Islet precursor cell (in vitro differentiated cells): ENCODE measurements around the gene IQGAP1.
"Not testable (repeated sequence)": the region's sequence is repeated elsewhere in the genome, so short reads cannot be mapped to it uniquely, and the experiment has no call there.

Experiments used
- DNase-seq: peaks from one replicate; pipeline ENCODE4 v3.0.0-alpha.2; 2018

Gene IQGAP1

GRCh38 chr15:90410316-90410715, 22.3 kb downstream of the IQGAP1 start:
- DNase-seq = not testable (repeated sequence)

GRCh38 chr15:90411176-90411575, 23.1 kb downstream of the IQGAP1 start:
- DNase-seq = no peak

DNA sequence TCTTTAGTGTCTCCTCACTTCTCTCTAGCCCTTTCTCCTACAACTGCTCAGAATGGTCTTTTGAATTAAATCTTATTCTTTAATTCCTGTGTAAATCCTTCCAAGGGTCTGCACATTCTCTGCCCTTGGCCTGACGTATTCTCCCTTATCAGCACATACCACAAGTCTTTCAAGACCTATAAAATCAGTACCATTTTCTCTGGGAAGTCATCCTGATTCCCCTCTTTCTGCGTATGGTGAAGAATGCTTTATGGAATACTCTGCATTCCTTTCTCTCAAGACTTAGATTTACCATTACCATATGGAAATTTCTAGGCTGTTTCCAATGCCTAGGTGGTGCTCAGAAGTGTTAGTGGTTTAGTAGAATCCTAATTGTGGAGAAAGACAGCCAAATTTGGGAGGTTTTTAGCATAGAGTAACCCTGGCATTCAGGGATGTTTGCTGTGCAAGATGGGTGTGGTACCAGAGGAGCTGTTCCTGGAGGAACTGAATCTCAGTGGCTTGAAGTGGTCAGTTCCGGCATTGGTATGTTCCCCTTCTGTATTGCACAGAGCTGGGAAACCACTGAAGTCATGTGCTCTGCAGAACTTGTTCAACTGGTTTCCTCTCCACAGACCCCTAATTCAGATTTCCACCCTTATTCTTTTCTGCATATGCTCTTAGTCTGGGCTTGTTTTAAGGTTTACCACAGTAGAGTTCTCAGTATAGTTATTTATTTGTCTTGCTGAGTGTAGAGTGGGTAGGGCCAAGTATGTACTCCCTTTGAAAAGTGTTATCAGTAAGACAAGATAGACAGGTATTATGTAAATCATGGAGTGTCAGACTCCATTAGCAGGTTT, 24.5 kb downstream of the IQGAP1 start:
- peak; percentile 94 for DNase-seq

GRCh38 chr15:90413411-90414379, 25.7 kb downstream of the IQGAP1 start:
- peak; percentile 85 for DNase-seq

DNA sequence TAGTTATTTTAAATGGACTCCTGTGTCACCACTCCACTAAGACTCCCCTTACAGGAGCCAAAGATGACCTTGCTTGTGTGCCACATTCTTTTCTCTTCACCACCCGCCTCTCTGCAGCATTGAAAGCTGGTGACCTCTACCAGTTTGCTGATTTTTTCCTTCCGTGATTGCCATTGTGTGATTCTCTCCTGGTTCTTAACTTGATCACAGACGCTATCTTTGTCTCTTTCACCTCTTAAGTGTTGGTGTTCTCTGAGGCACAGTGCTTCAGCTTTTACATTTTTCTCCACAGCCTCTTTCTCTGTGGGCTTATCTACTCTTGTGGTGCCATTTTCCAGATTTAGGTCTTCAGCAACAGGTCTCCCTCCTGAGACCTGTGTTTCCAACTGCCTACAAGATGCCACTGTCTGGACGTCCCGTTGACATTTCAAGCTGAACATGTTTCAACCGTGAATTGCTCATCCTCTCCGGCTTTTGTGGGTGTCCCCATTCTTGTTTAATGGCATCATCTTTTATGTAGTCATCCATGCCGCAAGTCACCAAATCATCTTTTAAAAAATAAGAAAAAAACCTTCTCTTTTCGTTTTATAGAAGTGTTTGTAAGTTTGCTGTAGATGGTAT, 26.5 kb downstream of the IQGAP1 start:
- DNase-seq = peak; percentile 64

GRCh38 chr15:90416052-90416451, 28.0 kb downstream of the IQGAP1 start:
- not testable (repeated sequence) for DNase-seq

GRCh38 chr15:90418627-90419026, 30.6 kb downstream of the IQGAP1 start:
- no peak for DNase-seq

- no peak for DNase-seq
Measured at GRCh38 chr15:90419206-90419605, 31.2 kb downstream of the IQGAP1 start.

GRCh38 chr15:90419738-90420406, 31.8 kb downstream of the IQGAP1 start:
- no peak for DNase-seq

DNA sequence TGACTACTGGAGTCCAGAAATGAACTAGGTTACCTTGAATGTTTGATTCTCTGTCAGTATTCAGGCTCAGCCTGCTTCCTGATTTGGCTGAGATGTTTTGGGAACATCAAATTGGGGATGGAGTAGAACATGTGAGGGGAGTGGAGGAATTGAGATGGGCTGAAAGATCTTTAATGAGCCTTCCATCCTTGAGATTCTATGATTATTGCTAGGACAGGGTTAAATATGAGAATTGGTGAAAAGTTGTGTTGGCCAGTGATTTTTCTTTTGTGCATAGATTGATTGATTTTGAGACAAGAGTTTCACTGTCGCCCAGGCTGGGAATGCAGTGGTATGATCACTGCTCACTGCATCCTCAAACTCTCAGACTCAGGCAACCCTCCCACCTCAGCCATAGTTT, 32.4 kb downstream of the IQGAP1 start:
- no peak for DNase-seq

DNA sequence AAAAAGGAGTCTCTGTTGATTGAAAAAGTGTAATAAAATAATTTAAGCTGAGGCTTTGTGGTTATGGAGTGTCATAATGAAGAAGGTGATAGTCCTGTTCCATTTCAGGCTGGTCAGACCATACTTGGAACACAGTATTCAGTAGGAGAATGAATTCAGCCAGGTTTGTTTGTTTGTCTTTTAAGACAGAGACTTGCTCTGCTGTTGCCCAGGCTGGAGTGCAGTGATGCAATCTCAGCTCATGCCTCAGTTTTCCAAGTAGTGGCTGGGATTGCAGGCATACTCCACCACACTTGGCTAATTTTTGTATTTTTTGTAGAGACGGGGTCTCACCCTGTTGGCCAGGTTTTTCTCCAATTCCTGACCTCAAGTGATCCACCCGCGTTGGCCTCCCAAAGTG, 33.5 kb downstream of the IQGAP1 start:
- no peak for DNase-seq

GRCh38 chr15:90422043-90422442, 34.0 kb downstream of the IQGAP1 start:
- DNase-seq = no peak

GRCh38 chr15:90422936-90423335, 34.9 kb downstream of the IQGAP1 start:
- no peak for DNase-seq

DNA sequence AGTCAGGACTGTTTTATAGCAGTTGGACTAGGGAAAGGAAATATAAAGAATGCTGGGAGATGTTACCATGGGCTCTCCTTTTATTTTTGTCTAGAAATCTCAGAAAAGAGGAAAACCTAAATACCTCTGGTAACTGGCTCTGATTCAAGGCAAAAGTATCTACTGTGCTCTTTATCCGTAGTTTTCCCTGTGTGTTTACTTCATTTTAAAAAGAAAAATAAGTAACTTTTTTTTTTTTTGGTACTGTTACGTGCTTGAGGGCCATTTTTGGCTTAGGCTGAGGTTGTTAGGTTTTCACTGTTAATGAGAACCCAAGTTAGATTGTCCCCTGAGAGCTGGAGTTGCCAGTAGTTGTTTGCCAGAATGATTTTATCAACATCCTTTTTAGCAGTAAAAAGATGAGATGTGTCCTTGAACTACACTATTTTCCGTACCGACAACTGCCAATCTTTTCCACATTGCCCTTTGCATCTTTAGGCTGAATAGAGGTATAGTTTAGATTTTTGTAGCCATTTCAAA, 35.8 kb downstream of the IQGAP1 start:
- no peak for DNase-seq

- DNase-seq = no peak
Measured at GRCh38 chr15:90425726-90426346, 37.8 kb downstream of the IQGAP1 start.

- no peak for DNase-seq
Measured at GRCh38 chr15:90427185-90427584, 39.1 kb downstream of the IQGAP1 start.

DNA sequence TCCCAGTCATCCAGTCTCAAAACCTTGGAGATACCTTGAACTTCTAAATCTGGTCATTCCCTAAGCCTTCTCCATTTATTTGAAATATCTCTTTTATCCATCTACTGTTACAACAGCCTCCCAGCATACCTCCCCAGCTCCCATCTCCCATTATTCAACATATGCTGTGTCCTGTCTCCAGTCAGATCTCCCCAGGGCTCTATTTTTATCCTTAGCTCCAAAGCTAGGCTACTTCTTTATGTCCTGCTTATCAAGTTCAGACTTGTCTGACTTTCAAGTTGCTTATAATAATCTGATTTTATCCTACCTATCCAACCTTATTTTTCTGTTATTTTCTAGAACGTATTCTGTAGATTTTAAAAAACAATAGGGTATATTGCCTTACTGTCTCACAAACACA, 44.2 kb downstream of the IQGAP1 start:
- DNase-seq = no peak

DNA sequence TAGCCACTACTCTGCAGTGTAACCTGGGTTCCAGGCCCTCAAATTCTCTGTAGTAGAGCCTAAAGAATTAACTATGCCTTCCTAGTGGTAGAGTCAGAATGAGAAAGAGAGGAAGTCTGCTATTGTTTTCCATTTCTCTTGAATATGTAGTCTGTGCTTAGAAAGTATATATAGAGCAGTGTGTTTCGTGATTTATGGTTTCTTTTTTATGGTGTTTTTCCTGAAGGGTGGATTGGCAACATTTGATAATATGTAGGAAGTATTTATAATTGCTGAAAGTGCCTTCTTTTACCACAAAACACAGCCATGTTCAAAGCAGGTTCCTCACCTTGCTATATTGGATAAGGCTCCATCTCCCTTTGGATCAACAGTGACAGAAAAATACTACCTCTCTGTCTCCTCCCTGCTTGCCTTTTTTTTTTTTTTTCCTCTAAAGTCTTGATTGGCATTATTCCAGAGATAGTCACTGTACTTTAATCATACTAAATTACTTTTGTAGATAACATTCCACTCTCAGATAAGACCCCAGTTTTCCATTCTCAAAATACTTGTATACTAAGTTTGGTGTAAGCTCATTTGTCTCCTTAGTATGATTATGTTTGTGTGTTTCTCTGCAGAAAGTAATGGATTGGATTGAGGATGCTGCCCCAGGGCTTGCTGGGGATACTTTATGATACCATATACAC, 47.8 kb downstream of the IQGAP1 start:
- DNase-seq = no peak

GRCh38 chr15:90436952-90437351, 48.9 kb downstream of the IQGAP1 start:
- DNase-seq = no peak

GRCh38 chr15:90437516-90437915, 49.5 kb downstream of the IQGAP1 start:
- DNase-seq = no peak

DNA sequence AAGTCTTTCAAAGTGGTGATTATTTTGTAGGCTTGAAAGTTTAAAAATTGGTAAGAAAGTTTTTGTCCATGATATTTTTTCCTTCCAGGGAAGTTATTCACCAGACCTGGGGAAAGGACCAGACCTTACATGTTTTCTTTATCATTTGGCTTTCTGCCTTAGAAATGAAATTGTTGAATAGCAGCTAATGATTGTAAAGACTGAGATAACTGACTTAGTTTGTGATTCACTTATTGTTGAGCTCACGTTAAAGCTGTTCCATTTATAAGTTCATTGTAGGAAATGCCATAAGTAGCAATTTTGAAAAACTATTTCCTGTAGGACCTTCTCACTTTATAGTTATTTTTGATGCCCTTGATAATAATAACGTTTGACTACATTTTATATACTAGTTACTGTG, 51.9 kb downstream of the IQGAP1 start:
- DNase-seq = no peak
